Thyroid gland (tissue), 4 donors: ENCODE measurements around the gene SIL1. TPM values are rescaled to one million over a fixed set of nuclear protein-coding genes. Genes with fewer than 3 reads are reported as not detected.

Source experiments
- DNase-seq, 2 donors: peaks; one replicate each; pipeline ENCODE4 v3.0.0-alpha.2; 2019
- H3K27ac ChIP-seq, 3 donors: fragments of 200-600 bp; sonication (generic); 1 replicate in 2 of 3; 2 replicates in 1 of 3; pipeline ENCODE4 v1.5.1; 2016 to 2019; ENCODE audit warnings: mild to moderate bottlenecking in 1 of 3, moderate library complexity in 1 of 3
- H3K27me3 ChIP-seq: fragments of 200-600 bp; sonication (generic); one replicate; pipeline ENCODE4 v1.5.1; 2019
- H3K36me3 ChIP-seq, 2 donors: fragments of 200-600 bp; sonication (generic); one replicate each; pipeline ENCODE4 v1.5.1; 2016 to 2019
- H3K4me1 ChIP-seq, 2 donors: fragments of 200-600 bp; sonication (generic); one replicate each; pipeline ENCODE4 v1.5.1; 2017 to 2019
- H3K4me3 ChIP-seq, 3 donors: fragments of 200-600 bp; sonication (generic); replicated peaks in 1 of 3; 1 replicate in 2 of 3; 2 replicates in 1 of 3; pipeline ENCODE4 v1.5.1; 2016; ENCODE audit warnings: mild to moderate bottlenecking in 1 of 3
- H3K9me3 ChIP-seq: fragments of 200-600 bp; sonication (generic); one replicate; pipeline ENCODE4 v1.5.1; 2017
- POLR2A ChIP-seq, 2 donors: fragments of 450-650 bp; IDR thresholded peaks; one replicate each; pipeline ENCODE4 v1.6.1; 2017; ENCODE audit warnings: antibody characterized with exemption in 2 of 2, mild to moderate bottlenecking in 2 of 2, moderate library complexity in 1 of 2
- WGBS, 2 donors: methylation state at CpG; one replicate each; pipeline ENCODE4 v1.1.5; 2017; 5-methylcytosine and 5-hydroxymethylcytosine counted together
- intact Hi-C: fragments of 100-400 bp; cut with DNase I; formaldehyde crosslinking; loops from one replicate; pipeline ENCODE4 v1.15.1; 2023
- total RNA-seq, 4 donors: library from RNA; depleted of rRNA; stranded (reverse); fragments of >200 nt; gene quantifications; one replicate each; pipeline ENCODE4 v1.2.3, GENCODE V29; 2016
- TF ChIP-seq, protein P1 (sequence below), 6 experiments: fragments of 200-600 bp in 3 of 6; fragments of 450-650 bp in 3 of 6; sonication (generic) in 3 of 6; IDR thresholded peaks; one replicate each; pipeline ENCODE4 v1.5.1; 2016 to 2019; ENCODE audit warnings: antibody characterized with exemption in 6 of 6, mild to moderate bottlenecking in 2 of 6, inconsistent platforms in 1 of 6, moderate library complexity in 1 of 6

Gene SIL1
- total RNA-seq, 4 donors from 2014 or later: 57.5 to 103 (median 81.7) TPM

DNA sequence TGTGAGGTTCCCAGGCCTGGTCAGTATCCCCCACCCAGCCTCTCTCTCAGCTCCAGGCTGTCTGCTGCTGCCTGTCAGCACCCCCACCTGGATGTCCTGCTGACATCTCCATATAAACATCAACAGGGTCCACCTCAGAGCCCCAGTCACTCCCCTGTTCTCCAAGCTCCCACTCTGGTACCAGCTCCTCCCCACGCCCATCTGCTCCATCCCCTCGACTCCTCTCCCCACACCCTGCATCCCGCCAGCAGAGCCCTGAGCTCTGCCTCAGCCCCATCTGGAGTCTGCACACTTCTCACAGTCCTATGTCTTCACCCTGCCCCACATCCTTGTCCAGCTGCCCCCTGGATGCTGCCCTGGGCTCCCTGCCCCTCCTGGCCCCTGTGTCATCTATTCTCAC, 255.3 kb downstream of the SIL1 start:
- no peak overlapping the region for H3K27ac ChIP-seq
- TF ChIP-seq POLR2A (IDR thresholded peaks at IDR 0.05): no peak
- TF ChIP-seq, protein P1, sequence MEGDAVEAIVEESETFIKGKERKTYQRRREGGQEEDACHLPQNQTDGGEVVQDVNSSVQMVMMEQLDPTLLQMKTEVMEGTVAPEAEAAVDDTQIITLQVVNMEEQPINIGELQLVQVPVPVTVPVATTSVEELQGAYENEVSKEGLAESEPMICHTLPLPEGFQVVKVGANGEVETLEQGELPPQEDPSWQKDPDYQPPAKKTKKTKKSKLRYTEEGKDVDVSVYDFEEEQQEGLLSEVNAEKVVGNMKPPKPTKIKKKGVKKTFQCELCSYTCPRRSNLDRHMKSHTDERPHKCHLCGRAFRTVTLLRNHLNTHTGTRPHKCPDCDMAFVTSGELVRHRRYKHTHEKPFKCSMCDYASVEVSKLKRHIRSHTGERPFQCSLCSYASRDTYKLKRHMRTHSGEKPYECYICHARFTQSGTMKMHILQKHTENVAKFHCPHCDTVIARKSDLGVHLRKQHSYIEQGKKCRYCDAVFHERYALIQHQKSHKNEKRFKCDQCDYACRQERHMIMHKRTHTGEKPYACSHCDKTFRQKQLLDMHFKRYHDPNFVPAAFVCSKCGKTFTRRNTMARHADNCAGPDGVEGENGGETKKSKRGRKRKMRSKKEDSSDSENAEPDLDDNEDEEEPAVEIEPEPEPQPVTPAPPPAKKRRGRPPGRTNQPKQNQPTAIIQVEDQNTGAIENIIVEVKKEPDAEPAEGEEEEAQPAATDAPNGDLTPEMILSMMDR (IDR thresholded peaks at IDR 0.05): no peak
- H3K4me3 ChIP-seq: no peak overlapping the region
- H3K9me3 ChIP-seq: no peaks in the 10 kb centered on the region
- peaks cover 27 to 43% of the 10 kb centered on the region in 2 donors for H3K4me1 ChIP-seq
- H3K36me3 ChIP-seq: no peaks in the 10 kb centered on the region
- peak in 1 of 2 donors; percentile 2 for DNase-seq
- intact Hi-C loops: no loop called here
- WGBS, 2 donors: 89 to 92% methylated on average over 3 of the region's 3 CpGs
- H3K27me3 ChIP-seq: no peaks in the 10 kb centered on the region

DNA sequence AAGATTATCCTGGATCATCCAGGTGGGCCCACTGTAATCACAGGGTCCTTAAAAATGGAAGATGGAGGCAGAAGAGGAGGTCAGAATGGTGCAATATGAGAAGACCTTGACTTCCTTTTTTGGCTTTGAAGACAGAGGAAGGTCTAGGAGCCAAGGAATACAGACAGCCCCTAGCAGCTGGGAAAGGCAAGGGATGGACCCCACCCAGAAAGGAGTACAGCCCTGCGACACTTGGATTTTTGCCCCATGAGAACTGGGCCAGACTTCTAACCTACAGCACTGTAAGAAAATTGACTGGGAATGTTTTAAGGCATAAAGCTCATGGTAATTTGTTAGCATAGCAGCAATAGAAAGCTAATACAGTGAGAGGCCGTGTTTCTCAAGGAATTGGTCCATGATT, 256.1 kb downstream of the SIL1 start:
- DNase-seq: no peak
- Histone ChIP-seq H3K9me3 (no peaks in the 10 kb centered on the region), H3K27ac (no peak overlapping the region), H3K4me1 (peaks cover 27 to 36% of the 10 kb centered on the region in 2 donors), H3K4me3 (no peak overlapping the region), H3K27me3 (no peaks in the 10 kb centered on the region), H3K36me3 (no peaks in the 10 kb centered on the region)
- TF ChIP-seq, protein P1 (IDR thresholded peaks at IDR 0.05): no peak
- TF ChIP-seq POLR2A (IDR thresholded peaks at IDR 0.05): no peak
- intact Hi-C loops: no loop called here
- 87 to 93% methylated on average over 2 of the region's 2 CpGs for WGBS, 2 donors

DNA sequence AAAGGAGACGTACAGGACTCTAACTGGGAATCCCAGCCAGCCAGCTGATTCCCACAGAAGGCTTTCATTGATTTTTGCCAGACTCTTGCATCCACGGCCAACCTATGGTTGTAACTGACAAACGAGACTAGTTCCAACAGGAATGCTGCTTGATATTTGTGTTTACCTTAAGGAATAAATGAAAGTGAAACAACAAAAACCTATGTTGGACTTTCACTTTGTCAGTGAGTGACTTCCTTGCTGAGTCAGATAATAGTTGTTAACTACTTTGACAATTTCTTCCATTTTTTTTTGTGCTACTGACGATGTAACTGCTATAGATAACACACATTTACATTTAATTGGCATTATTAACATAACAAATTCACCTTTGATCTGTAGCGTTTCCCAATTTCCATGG, 259.6 kb downstream of the SIL1 start:
- no peak overlapping the region for H3K27ac ChIP-seq
- H3K36me3 ChIP-seq: peaks cover 7 to 12% of the 10 kb centered on the region in 2 donors
- intact Hi-C loops: no loop called here
- no peak for DNase-seq
- H3K4me1 ChIP-seq: peaks cover 0 to under 1% of the 10 kb centered on the region in 2 donors
- H3K9me3 ChIP-seq: no peaks in the 10 kb centered on the region
- WGBS, 2 donors: 86 to 90% methylated on average over 5 of the region's 5 CpGs
- no peak for TF ChIP-seq POLR2A (IDR thresholded peaks at IDR 0.05)
- TF ChIP-seq, protein P1 (IDR thresholded peaks at IDR 0.05): no peak
- H3K27me3 ChIP-seq: no peaks in the 10 kb centered on the region
- no peak overlapping the region for H3K4me3 ChIP-seq

DNA sequence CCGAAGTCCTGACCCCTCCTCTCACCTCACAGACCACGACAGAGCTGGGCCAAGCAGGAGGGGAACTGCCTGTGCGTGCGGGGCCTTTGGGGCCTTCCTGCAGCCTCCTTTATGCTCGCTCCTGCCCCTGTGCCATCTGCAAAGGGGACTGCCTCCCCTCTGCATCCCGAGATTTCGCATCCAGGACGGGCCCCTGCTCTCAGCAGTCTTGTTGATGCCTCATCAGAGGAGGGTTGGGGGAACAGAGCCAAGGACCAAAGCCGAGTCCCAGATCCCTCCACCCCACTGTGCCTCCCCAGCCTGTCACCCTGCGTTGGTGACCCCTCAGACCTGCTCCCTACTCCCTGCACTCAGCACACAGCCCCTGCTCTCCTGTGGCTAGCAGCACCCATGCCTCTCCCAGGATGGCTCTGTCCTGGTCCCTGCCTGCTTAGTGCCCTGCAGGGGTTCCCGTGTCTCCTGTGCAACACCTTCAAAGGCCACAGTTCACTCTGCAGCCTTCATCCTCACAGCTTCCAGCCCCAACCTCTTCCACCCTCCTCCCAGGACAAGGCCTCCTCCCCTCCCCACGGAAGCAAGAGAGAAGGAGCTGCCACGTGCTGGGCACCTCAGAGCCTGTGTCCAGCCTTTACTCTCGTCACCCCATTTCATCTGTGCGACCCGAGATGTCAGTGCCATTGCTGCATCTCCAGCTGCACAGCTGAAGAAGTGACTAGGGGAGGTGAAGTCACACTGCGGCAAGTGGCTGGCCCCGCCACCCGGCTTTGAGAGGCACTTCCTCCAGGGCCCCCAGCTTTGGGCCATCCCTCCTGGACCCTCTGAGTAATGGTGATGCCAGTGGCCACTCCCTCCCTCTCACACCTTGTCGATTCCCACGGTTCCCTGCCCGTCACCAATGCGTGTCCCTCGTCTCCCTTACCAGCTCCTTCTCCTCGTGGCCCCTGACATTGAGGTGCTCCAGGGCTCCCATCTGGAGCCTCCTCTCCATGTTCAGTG, 260.5 kb downstream of the SIL1 start:
- whole genome bisulfite sequencing, 2 donors: 86 to 88% methylated on average over 23 of the region's 25 CpGs
- TF ChIP-seq, protein P1 (IDR thresholded peaks at IDR 0.05): no peak
- no peak for TF ChIP-seq POLR2A (IDR thresholded peaks at IDR 0.05)
- Histone ChIP-seq H3K36me3 (peaks cover 16 to 20% of the 10 kb centered on the region in 2 donors), H3K4me1 (no peaks in the 10 kb centered on the region), H3K27ac (no peak overlapping the region), H3K27me3 (no peaks in the 10 kb centered on the region), H3K4me3 (no peak overlapping the region), H3K9me3 (no peaks in the 10 kb centered on the region)
- intact Hi-C loops: no loop called here
- DNase-seq: no peak

DNA sequence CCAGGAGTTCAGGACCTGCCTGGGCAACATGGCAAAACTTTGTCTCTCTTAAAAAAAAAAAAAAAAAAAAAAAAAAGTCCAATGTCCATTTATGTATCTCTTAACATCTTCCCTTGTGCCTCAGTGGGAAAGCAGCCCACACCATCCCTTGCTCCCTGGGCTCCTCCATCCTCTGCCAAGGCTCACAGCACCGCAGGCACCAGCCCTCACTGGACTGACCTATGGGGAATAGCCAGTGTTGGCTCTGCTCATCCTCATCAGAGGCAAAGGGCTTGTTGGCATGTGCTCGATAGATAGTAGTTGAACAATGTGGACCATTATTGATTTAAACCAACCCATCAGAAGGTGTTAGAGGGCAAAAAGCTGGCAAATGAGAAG, 261.2 kb downstream of the SIL1 start:
- no peak for DNase-seq
- H3K9me3 ChIP-seq: no peaks in the 10 kb centered on the region
- H3K4me1 ChIP-seq: no peaks in the 10 kb centered on the region
- peaks cover 23 to 27% of the 10 kb centered on the region in 2 donors for H3K36me3 ChIP-seq
- no peaks in the 10 kb centered on the region for H3K27me3 ChIP-seq
- H3K27ac ChIP-seq: no peak overlapping the region
- intact Hi-C loops: no loop called here
- H3K4me3 ChIP-seq: no peak overlapping the region
- 65 to 78% methylated on average over 2 of the region's 2 CpGs for WGBS, 2 donors
- TF ChIP-seq POLR2A (IDR thresholded peaks at IDR 0.05): no peak
- TF ChIP-seq, protein P1 (IDR thresholded peaks at IDR 0.05): no peak
